Breast epithelium (tissue), 4 donors: Measurements from ENCODE around the gene COL16A1. TPM values are rescaled to one million over a fixed set of nuclear protein-coding genes. Genes with fewer than 3 reads are reported as not detected.

Experiments
- DNase-seq, 2 donors: peaks; one replicate each; pipeline ENCODE4 v3.0.0-alpha.2; 2019; ENCODE audit warnings: low spot score in 2 of 2
- H3K27ac ChIP-seq, 2 donors: fragments of 200-600 bp; sonication (generic) in 1 of 2; one replicate each; pipeline ENCODE4 v1.5.1; 2016 to 2019; ENCODE audit warnings: mild to moderate bottlenecking in 1 of 2
- H3K27me3 ChIP-seq, 2 donors: fragments of 200-600 bp; sonication (generic) in 1 of 2; one replicate each; pipeline versions ENCODE4 v1.5.1 to v1.6.0; 2017 to 2019; ENCODE audit warnings: control low read depth in 1 of 2, mild to moderate bottlenecking in 1 of 2
- H3K36me3 ChIP-seq: fragments of 200-600 bp; one replicate; pipeline ENCODE4 v1.5.1; 2019
- H3K4me1 ChIP-seq, 2 donors: fragments of 200-600 bp; sonication (generic); one replicate each; pipeline ENCODE4 v1.5.1; 2016 to 2019; ENCODE audit warnings: control low read depth in 1 of 2
- H3K4me3 ChIP-seq, 3 donors: fragments of 200-600 bp; sonication (generic); 1 replicate in 2 of 3; 2 replicates in 1 of 3; pipeline ENCODE4 v1.5.1; 2016 to 2019; ENCODE audit warnings: mild to moderate bottlenecking in 3 of 3, moderate library complexity in 2 of 3
- H3K9me3 ChIP-seq, 2 donors: fragments of 200-600 bp; sonication (generic) in 1 of 2; one replicate each; pipeline ENCODE4 v1.5.1; 2016 to 2019; ENCODE audit warnings: control low read depth in 1 of 2
- POLR2A ChIP-seq: fragments of 450-650 bp; IDR thresholded peaks from one replicate; pipeline ENCODE4 v1.6.1; 2016; ENCODE audit warnings: antibody characterized with exemption, mild to moderate bottlenecking, moderate library complexity
- POLR2AphosphoS5 ChIP-seq, 3 donors: sonication (generic); formaldehyde crosslinking; IDR thresholded peaks; one replicate each; pipeline ENCODE4 v1.6.1; 2017; ENCODE audit warnings: antibody characterized with exemption in 3 of 3
- intact Hi-C: fragments of 100-400 bp; cut with DNase I; formaldehyde crosslinking; loops from one replicate; pipeline ENCODE4 v1.15.1; 2023; ENCODE audit warnings: low total_unique reads
- total RNA-seq, 3 donors: library from RNA; depleted of rRNA; stranded (reverse); fragments of >200 nt; gene quantifications; one replicate each; pipeline ENCODE4 v1.1.0, GENCODE V29; 2016
- TF ChIP-seq, protein P1 (sequence below), 3 donors: fragments of 450-650 bp; IDR thresholded peaks; one replicate each; pipeline ENCODE4 v1.5.1; 2016 to 2017; ENCODE audit warnings: antibody characterized with exemption in 3 of 3, mild to moderate bottlenecking in 3 of 3, moderate library complexity in 3 of 3

COL16A1 gene
- total RNA-seq, 3 donors from 2014 or later = 55.2 to 79.5 (median 58.7) TPM

DNA sequence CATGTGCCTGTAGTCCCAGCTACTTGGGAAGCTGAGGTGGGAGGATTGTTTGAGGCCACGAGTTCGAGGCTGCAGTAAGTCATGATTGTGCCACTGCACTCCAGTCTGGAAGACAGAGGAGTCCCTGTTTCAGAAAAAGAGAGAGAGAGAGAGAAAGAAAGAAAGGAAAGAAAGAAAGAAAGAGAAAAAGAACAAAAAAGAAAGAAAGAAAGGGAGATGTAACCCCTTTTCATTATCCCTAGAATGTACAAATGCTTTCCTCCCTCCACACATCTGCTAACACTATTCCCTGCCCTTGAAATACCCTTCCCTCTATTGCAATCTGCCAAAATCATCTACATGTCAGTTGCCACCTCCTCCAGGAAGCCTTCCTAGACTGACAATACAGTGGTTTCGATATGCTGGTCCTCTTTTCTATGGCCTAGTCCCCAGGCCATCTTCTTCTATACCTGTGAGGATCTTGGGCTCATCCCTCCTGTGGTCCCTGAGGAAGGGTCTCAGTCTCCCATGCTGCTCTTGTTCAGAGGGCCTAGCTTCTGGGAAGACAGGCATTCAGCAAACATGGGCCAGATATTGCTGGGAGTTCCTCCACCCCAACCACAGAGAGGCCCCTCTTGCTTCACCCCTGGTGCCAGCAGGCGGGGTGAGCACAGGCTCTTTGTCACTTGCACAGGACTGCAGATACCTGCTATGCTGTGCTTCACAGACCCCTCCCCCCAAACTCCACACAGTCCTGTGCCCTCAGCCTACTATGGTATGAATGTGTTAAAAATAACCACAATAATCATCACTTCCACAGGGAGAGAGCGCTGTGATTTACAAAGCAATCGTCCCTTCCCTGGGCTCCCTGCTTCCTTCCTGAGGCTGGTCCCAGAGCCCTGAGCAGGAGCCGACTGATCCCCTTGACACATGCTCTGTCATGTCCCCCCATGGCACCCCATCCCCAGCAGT lies 46.2 kb upstream of the COL16A1 start:
- H3K4me3 ChIP-seq = no peak overlapping the region
- H3K36me3 ChIP-seq = no peaks in the 10 kb centered on the region
- TF ChIP-seq POLR2AphosphoS5 (IDR thresholded peaks at IDR 0.05) (no peak), POLR2A (no peak)
- no peaks in the 10 kb centered on the region for H3K27me3 ChIP-seq
- peaks cover 0 to under 1% of the 10 kb centered on the region in 2 donors for H3K4me1 ChIP-seq
- no peak for DNase-seq
- H3K9me3 ChIP-seq = no peaks in the 10 kb centered on the region
- intact Hi-C loops = no loop called here
- H3K27ac ChIP-seq = no peak overlapping the region

DNA sequence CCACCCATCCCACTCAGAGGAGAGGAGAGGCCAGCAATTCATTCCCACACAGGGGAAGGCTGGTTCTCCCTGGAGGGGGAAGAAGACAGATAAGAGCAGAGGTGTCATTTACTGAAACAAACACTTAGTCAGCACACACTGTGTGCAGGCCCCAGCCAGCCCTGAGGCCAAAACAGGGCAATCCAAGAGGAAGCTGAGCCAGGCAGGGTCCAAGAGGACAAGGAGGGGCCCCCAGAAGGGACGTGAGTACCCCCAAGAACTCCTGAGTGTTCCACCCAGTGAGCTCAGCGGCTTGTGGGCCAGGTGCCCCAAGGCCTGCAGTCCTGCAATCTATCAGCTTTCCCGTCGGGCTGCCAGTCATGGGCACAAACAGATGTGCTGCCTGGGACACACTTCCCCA lies 44.5 kb upstream of the COL16A1 start:
- H3K36me3 ChIP-seq = no peaks in the 10 kb centered on the region
- intact Hi-C loops = no loop called here
- no peak for TF ChIP-seq POLR2AphosphoS5 (IDR thresholded peaks at IDR 0.05)
- TF ChIP-seq, protein P1, sequence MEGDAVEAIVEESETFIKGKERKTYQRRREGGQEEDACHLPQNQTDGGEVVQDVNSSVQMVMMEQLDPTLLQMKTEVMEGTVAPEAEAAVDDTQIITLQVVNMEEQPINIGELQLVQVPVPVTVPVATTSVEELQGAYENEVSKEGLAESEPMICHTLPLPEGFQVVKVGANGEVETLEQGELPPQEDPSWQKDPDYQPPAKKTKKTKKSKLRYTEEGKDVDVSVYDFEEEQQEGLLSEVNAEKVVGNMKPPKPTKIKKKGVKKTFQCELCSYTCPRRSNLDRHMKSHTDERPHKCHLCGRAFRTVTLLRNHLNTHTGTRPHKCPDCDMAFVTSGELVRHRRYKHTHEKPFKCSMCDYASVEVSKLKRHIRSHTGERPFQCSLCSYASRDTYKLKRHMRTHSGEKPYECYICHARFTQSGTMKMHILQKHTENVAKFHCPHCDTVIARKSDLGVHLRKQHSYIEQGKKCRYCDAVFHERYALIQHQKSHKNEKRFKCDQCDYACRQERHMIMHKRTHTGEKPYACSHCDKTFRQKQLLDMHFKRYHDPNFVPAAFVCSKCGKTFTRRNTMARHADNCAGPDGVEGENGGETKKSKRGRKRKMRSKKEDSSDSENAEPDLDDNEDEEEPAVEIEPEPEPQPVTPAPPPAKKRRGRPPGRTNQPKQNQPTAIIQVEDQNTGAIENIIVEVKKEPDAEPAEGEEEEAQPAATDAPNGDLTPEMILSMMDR (IDR thresholded peaks at IDR 0.05) = no peak
- TF ChIP-seq POLR2A = no peak
- DNase-seq = no peak
- no peak overlapping the region for H3K27ac ChIP-seq
- no peaks in the 10 kb centered on the region for H3K4me1 ChIP-seq
- H3K4me3 ChIP-seq = no peak overlapping the region
- H3K27me3 ChIP-seq = no peaks in the 10 kb centered on the region
- no peaks in the 10 kb centered on the region for H3K9me3 ChIP-seq

DNA sequence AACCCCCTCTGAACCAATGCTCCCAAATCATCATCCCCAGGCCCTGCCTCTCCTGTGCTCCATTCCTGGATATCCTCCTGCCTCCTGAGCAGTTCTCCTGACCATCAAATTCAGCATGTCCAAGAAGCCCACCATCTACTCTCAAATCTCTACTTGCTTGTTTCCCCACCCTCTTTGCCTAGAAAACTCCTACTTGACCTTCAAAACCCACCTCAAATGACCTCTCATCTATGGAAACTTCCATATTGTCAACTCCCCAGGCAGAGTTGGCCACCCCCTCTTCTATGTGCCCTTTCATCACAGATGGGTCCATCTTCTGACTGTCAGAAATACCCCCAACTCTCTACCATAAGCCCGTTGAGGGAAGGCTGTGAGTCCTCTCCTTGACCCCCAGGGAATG lies 43.5 kb upstream of the COL16A1 start:
- H3K36me3 ChIP-seq = no peaks in the 10 kb centered on the region
- TF ChIP-seq POLR2AphosphoS5 (IDR thresholded peaks at IDR 0.05) (no peak), POLR2A (no peak)
- TF ChIP-seq, protein P1 (IDR thresholded peaks at IDR 0.05) = no peak
- H3K27ac ChIP-seq = no peak overlapping the region
- H3K4me3 ChIP-seq = no peak overlapping the region
- no peak for DNase-seq
- H3K9me3 ChIP-seq = no peaks in the 10 kb centered on the region
- H3K27me3 ChIP-seq = no peaks in the 10 kb centered on the region
- H3K4me1 ChIP-seq = no peaks in the 10 kb centered on the region
- intact Hi-C loops = no loop called here

DNA sequence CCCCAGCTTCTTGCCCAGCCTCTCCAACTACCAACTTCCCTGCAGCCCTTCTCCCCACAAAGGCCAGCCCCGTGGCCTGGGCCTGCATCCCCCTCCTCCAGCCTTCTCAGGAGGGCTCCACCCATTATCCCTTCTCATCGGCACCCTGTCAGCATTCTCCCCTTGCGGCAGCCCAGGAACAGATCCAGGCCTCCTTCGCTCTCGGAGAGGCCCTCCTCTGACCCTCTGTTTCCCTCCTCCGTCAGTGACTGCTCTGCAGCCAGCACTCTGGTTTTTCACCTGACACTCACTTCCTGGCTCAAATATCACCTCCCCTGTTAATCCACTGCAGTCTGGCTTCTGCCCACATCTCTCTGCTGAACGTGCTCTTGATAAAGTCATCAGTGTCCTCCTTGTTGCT lies 42.9 kb upstream of the COL16A1 start:
- no peak for DNase-seq
- Histone ChIP-seq H3K27me3 (no peaks in the 10 kb centered on the region), H3K4me3 (no peak overlapping the region), H3K9me3 (no peaks in the 10 kb centered on the region), H3K4me1 (no peaks in the 10 kb centered on the region), H3K27ac (no peak overlapping the region), H3K36me3 (no peaks in the 10 kb centered on the region)
- intact Hi-C loops = no loop called here
- no peak for TF ChIP-seq POLR2AphosphoS5 (IDR thresholded peaks at IDR 0.05)
- TF ChIP-seq, protein P1 (IDR thresholded peaks at IDR 0.05) = no peak
- no peak for TF ChIP-seq POLR2A

DNA sequence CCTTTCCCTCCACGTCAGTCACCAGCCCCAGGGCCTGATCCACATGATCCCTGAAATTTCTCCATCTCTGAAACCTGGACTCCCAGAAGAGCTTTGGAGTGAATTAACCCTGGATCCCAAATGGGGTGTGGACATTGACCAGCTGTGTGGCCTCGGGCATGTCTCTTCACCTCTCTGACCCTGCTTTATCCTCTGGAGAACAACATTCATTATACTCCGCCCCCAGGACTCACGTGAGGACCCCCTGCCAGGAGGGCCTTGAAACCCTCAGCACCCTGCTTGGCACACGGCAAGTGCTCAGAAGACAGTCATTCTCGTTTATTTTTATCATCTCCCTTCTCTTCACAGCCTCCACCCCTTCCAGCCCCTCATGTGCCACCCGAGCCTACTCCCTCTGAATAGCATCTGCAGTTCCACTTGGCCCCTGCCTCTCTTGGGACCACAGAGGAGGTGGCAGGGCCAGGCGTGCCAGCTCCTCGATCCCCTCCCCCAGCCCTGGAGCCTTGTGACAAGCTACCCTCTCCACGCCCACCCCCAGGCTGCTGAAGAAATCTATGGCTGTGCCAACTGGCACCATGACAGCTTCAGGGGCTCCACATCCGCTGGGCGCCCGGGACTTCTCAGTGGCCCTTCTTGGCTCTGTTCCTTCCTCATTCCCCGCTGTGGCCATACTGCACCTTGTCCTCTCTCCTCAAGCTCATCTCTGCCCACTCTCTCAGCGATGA lies 42.3 kb upstream of the COL16A1 start:
- intact Hi-C loops = no loop called here
- Histone ChIP-seq H3K27me3 (no peaks in the 10 kb centered on the region), H3K27ac (no peak overlapping the region), H3K9me3 (no peaks in the 10 kb centered on the region), H3K4me1 (no peaks in the 10 kb centered on the region), H3K36me3 (no peaks in the 10 kb centered on the region), H3K4me3 (no peak overlapping the region)
- no peak for TF ChIP-seq POLR2A
- DNase-seq = no peak
